ENCODE data around the gene NUPR1.
"Not testable (repeated sequence)": the region's sequence is repeated elsewhere in the genome, so short reads cannot be mapped to it uniquely, and the experiment has no call there.

Gene NUPR1

DNA sequence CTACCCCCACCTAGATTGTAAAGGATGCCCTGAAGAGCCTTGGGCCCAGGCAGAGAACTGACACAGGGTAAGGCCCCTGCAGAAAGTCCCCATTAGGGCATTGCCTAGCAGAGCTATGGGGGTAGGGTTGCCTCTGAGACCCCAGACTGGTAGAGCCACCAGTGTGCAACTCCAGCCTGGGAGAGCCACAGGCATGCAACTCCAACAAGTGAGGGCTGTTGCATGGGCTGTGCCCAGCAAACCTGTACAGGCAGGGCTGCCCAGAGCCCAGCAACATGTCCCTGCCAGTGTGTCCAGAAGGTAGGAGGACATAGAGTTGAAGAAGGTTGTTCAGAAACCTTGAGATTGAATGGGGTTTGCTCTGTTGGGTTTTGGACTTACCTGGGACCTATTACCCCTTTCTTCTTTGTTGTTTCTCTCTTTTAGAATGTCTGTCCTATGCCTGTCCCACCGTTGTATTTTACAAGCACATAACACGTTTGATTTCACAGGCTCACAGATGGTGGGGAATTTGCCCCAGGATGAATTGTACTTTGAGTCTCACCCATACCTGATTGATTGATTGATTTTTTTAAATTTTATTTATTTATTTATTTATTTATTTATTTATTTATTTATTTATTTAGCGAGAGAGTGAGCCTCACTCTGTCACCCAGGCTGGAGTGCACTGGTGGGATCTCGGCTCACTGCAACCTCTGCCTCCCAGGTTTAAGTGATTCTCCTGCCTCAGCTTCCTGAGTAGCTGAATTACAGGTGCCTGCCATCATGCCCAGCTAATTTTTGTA lies 31.4 kb upstream of the NUPR1 start:
- peaks cover under 1 to 5% of the 10 kb centered on the region in 2 donors for H3K36me3 ChIP-seq (ENCODE audit: control insufficient read depth in 2 of 2, insufficient read depth in 2 of 2, low read length in 2 of 2)

DNA sequence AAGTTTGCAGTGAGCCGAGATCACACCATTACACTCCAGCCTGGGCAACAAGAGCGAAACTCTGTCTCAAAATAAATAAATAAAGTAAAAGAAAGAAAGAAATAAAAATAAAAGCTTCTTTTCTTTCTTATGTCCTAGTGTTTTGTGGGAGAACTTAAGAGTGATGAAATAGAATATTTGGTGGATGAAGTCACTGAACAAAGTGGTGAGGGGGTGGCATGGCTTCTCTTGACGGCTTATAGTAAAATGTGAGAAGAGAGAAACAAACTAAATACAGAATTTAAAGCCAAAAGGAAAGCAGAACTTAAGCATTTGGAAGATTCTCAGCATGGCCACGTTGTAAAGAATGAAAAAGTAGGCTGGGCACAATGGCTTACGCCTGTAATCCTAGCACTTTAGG lies 30.2 kb upstream of the NUPR1 start:
- Histone ChIP-seq H3K27me3 (ENCODE audit: control insufficient read depth in 1 of 2, insufficient read depth in 2 of 2, low read length in 2 of 2) (no peaks in the 10 kb centered on the region), H3K36me3 (ENCODE audit: control insufficient read depth in 2 of 2, insufficient read depth in 2 of 2, low read length in 2 of 2) (peaks cover 0 to 2% of the 10 kb centered on the region in 2 donors), H3K9ac (ENCODE audit: low read length in 2 of 2) (no peak overlapping the region), H3K27ac (ENCODE audit: low read length) (no peak overlapping the region), H3K9me3 (ENCODE audit: control insufficient read depth in 2 of 2, low read length in 2 of 2) (peaks cover 0 to 4% of the 10 kb centered on the region in 2 donors), H3K4me3 (ENCODE audit: low read length in 2 of 2) (no peak overlapping the region), H3K4me1 (ENCODE audit: control insufficient read depth, insufficient read depth, low read length) (peaks cover 15% of the 10 kb centered on the region)

More for the DNA sequence above, 31.4 kb upstream of the NUPR1 start:
- Histone ChIP-seq H3K27ac (ENCODE audit: low read length) (no peak overlapping the region), H3K9me3 (ENCODE audit: control insufficient read depth in 2 of 2, low read length in 2 of 2) (peaks cover 0 to 4% of the 10 kb centered on the region in 2 donors), H3K9ac (ENCODE audit: low read length in 2 of 2) (no peak overlapping the region), H3K4me1 (ENCODE audit: control insufficient read depth, insufficient read depth, low read length) (peaks cover 18% of the 10 kb centered on the region), H3K4me3 (ENCODE audit: low read length in 2 of 2) (no peak overlapping the region), H3K27me3 (ENCODE audit: control insufficient read depth in 1 of 2, insufficient read depth in 2 of 2, low read length in 2 of 2) (no peaks in the 10 kb centered on the region)

DNA sequence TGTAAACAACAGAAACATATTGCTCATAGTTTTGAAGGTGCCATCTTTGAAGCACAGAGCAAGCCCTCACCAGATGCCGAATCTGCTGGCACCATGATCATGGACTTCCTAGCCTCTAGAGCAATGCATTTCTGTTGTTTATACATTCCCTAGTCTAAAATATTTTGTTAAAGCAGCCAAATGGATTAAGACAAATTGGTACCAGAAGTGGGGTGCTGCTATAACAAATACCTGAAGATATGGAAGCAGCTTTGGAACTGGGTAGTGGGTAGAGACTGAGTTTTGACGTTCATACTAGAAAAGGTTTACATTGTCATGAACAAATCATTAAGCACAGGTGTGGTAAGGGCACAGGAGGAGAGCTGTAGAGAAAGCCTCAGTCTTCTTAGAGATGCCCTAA lies 28.5 kb upstream of the NUPR1 start:
- peaks cover 0 to 4% of the 10 kb centered on the region in 2 donors for H3K9me3 ChIP-seq (ENCODE audit: control insufficient read depth in 2 of 2, low read length in 2 of 2)
- H3K4me1 ChIP-seq (ENCODE audit: control insufficient read depth, insufficient read depth, low read length), result peaks cover 1% of the 10 kb centered on the region
- H3K27ac ChIP-seq (ENCODE audit: low read length), result no peak overlapping the region
- H3K9ac ChIP-seq (ENCODE audit: low read length in 2 of 2), result no peak overlapping the region
- no peak overlapping the region for H3K4me3 ChIP-seq (ENCODE audit: low read length in 2 of 2)
- H3K27me3 ChIP-seq (ENCODE audit: control insufficient read depth in 1 of 2, insufficient read depth in 2 of 2, low read length in 2 of 2), result no peaks in the 10 kb centered on the region
- peaks cover 0 to 2% of the 10 kb centered on the region in 2 donors for H3K36me3 ChIP-seq (ENCODE audit: control insufficient read depth in 2 of 2, insufficient read depth in 2 of 2, low read length in 2 of 2)

DNA sequence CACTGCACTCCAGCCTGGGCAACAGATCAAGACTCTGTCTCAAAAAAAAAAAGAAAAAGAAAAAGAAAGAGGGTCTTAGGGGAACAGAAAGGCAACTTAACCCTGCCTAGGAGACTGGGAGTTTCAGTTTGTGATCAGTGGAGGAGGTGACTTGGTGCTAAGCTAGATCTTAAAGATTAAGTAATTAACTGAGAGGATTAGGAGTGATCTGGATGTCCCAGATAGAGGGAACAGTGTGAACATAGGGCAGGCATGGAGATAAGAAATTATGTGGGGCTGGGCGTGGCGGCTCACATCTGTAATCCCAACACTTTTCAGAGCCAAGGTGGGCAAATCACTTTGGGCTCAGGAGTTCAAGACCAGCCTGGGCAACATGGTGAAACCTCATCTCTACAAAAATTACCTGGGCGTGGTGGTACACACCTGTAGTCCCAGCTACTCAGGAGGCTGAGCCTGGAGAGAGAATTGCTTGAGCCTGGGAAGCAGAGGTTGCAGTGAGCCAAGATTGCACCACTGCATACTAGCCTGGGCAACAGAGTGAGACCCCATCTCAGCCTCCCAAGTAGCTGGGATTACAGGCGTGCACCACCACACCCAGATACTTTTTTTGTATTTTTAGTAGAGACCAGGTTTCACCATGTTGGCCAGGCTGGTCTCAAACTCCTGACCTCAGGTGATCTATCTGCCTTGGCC lies 27.6 kb upstream of the NUPR1 start:
- not testable (repeated sequence) for H3K4me1 ChIP-seq (ENCODE audit: control insufficient read depth, insufficient read depth, low read length); H3K9ac ChIP-seq (ENCODE audit: low read length in 2 of 2); H3K27me3 ChIP-seq (ENCODE audit: control insufficient read depth in 1 of 2, insufficient read depth in 2 of 2, low read length in 2 of 2); H3K4me3 ChIP-seq (ENCODE audit: low read length in 2 of 2); H3K36me3 ChIP-seq (ENCODE audit: control insufficient read depth in 2 of 2, insufficient read depth in 2 of 2, low read length in 2 of 2); H3K27ac ChIP-seq (ENCODE audit: low read length); H3K9me3 ChIP-seq (ENCODE audit: control insufficient read depth in 2 of 2, low read length in 2 of 2)

DNA sequence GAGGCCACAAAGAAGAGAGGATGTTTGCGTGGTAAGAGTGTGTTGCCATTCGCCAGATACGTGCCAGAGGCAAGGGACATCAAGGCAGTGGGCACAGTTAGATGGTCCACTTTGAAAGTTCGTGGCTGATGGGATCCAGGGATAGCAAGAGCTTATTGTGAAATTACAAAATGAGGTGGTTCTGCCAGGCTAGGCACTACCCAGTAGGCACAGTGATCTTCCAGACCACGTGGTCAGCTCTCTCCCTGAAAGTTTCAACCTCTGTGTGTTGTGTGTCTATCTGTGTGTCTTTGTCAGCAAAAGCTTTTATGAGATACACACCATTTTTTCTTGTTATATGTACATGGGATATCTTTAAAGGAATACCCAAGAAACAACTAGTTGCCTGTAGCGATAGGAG lies 24.4 kb upstream of the NUPR1 start:
- H3K4me3 ChIP-seq (ENCODE audit: low read length in 2 of 2), result no peak overlapping the region
- H3K9ac ChIP-seq (ENCODE audit: low read length in 2 of 2), result no peak overlapping the region
- no peak overlapping the region for H3K27ac ChIP-seq (ENCODE audit: low read length)
- no peaks in the 10 kb centered on the region for H3K4me1 ChIP-seq (ENCODE audit: control insufficient read depth, insufficient read depth, low read length)
- peaks cover 5 to 9% of the 10 kb centered on the region in 2 donors for H3K36me3 ChIP-seq (ENCODE audit: control insufficient read depth in 2 of 2, insufficient read depth in 2 of 2, low read length in 2 of 2)
- no peaks in the 10 kb centered on the region for H3K27me3 ChIP-seq (ENCODE audit: control insufficient read depth in 1 of 2, insufficient read depth in 2 of 2, low read length in 2 of 2)
- H3K9me3 ChIP-seq (ENCODE audit: control insufficient read depth in 2 of 2, low read length in 2 of 2), result peaks cover 0 to 4% of the 10 kb centered on the region in 2 donors

DNA sequence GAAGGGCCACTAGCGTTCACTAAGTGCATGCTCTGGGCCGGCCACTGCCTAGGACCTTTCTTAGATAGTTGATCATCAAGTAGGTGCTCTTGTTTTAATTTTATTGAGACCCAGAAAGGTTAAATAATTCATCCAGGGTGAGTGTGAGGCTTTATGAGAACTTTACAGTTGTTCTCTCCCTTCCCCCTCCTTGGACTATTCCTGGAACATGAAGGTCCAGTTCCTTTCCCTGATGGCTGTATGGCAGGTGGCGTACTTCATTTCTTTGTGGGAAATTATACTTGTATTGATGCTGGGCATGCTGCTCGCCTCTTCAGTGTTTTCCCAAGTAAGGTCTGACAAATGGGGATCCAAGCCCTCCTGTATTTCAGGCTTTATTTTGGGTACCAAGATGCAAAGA lies 23.4 kb upstream of the NUPR1 start:
- H3K9me3 ChIP-seq (ENCODE audit: control insufficient read depth in 2 of 2, low read length in 2 of 2), result peaks cover 0 to 1% of the 10 kb centered on the region in 2 donors
- H3K4me1 ChIP-seq (ENCODE audit: control insufficient read depth, insufficient read depth, low read length), result peaks cover 3% of the 10 kb centered on the region
- H3K9ac ChIP-seq (ENCODE audit: low read length in 2 of 2), result no peak overlapping the region
- peaks cover 10 to 14% of the 10 kb centered on the region in 2 donors for H3K36me3 ChIP-seq (ENCODE audit: control insufficient read depth in 2 of 2, insufficient read depth in 2 of 2, low read length in 2 of 2)
- no peak overlapping the region for H3K27ac ChIP-seq (ENCODE audit: low read length)
- H3K27me3 ChIP-seq (ENCODE audit: control insufficient read depth in 1 of 2, insufficient read depth in 2 of 2, low read length in 2 of 2), result no peaks in the 10 kb centered on the region
- H3K4me3 ChIP-seq (ENCODE audit: low read length in 2 of 2), result no peak overlapping the region

DNA sequence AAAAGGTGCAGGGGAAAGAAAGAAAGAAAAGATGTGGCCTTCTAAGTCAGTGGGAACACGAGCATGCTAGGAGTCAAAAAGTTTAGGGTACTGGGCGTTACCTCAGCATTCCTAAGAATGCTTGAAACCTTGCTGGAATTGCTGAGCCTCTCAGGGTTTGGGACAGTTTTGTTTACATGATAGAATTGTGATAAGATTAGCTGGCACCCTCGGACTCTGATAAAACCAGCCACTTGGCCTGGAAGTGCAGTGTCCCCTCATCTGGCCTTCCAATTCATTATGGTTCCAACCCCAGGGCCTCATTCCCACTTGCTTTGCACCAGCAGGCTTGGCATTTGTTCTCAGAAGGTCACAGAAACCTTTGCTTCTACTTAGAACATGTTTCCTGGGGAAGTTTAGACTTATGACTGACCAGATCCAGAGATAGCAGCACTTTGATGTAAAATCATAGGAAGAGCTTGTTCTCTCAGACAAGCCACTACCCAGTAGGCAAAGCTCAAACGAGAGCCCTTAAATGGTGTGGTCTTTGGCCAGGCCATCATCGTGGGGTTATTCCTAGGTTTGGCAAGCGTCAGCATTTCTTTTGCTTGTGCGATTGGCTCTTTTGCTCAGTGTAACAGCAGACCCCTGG lies 22.9 kb upstream of the NUPR1 start:
- Histone ChIP-seq H3K36me3 (ENCODE audit: control insufficient read depth in 2 of 2, insufficient read depth in 2 of 2, low read length in 2 of 2) (peaks cover 16 to 19% of the 10 kb centered on the region in 2 donors), H3K27ac (ENCODE audit: low read length) (no peak overlapping the region), H3K9me3 (ENCODE audit: control insufficient read depth in 2 of 2, low read length in 2 of 2) (no peaks in the 10 kb centered on the region), H3K9ac (ENCODE audit: low read length in 2 of 2) (no peak overlapping the region), H3K27me3 (ENCODE audit: control insufficient read depth in 1 of 2, insufficient read depth in 2 of 2, low read length in 2 of 2) (no peaks in the 10 kb centered on the region), H3K4me3 (ENCODE audit: low read length in 2 of 2) (no peak overlapping the region), H3K4me1 (ENCODE audit: control insufficient read depth, insufficient read depth, low read length) (peaks cover 3% of the 10 kb centered on the region)

DNA sequence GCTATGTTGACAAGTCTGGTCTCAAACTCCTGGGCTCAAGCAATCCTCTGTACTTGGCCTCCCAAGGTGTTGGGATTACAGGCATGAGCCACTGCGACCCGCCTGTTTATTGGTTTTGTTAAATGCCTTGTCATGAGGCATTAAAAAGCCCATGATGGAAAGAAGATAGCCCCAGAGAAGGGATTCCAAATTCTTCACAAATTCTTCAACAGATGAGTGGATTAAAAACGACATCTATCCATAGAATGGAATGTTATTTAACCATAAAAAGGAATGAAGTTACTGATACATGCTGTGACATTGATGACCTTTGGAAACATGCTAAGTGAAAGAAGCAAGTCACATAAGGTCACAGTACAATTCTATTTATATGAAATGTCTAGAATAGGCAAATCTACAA lies 19.7 kb upstream of the NUPR1 start:
- Histone ChIP-seq H3K36me3 (ENCODE audit: control insufficient read depth in 2 of 2, insufficient read depth in 2 of 2, low read length in 2 of 2) (peaks cover 16 to 19% of the 10 kb centered on the region in 2 donors), H3K9ac (ENCODE audit: low read length in 2 of 2) (no peak overlapping the region), H3K27ac (ENCODE audit: low read length) (no peak overlapping the region), H3K9me3 (ENCODE audit: control insufficient read depth in 2 of 2, low read length in 2 of 2) (no peaks in the 10 kb centered on the region), H3K4me3 (ENCODE audit: low read length in 2 of 2) (no peak overlapping the region), H3K4me1 (ENCODE audit: control insufficient read depth, insufficient read depth, low read length) (peaks cover 13% of the 10 kb centered on the region), H3K27me3 (ENCODE audit: control insufficient read depth in 1 of 2, insufficient read depth in 2 of 2, low read length in 2 of 2) (no peaks in the 10 kb centered on the region)

DNA sequence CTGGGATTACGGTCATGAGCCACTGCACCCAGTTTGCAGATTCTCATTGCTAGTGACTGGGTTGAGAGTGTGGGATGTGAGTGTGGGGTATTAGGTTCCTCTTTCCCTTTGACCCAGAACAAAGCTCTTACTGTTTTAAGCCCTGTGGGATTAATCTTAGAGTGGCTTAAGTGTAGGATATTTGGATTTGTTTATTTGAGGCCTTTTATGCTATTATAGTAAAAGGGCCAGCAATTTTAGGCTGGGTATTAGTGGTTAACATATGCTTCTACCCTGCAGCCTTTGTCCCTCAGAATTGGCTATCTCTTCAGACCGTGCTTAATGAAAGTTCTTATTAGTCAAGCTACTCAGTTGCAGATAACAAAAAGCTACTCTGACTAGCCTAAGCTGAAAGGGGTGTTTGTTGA lies 18.1 kb upstream of the NUPR1 start:
- Histone ChIP-seq H3K27ac (ENCODE audit: low read length) (no peak overlapping the region), H3K36me3 (ENCODE audit: control insufficient read depth in 2 of 2, insufficient read depth in 2 of 2, low read length in 2 of 2) (peaks cover 16 to 19% of the 10 kb centered on the region in 2 donors)

DNA sequence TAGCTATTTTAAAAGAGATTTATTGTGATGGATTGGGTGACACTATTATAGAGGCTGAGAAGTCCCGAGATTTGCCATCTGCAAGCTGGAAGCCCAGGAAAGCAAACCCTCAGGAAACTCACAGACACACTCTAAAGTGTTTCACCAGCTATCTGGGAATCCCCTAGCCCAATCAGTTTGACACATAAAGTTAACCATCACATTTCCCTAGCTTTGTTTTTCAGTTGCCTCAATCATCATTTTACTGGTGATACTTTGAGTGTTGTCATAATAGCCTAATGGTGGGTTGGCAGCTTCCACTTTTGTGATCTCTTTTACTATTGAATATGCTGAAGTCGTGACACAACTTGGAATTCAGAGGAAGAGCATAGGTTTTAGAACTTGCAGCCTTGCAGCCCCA lies 16.8 kb upstream of the NUPR1 start:
- Histone ChIP-seq H3K27ac (ENCODE audit: low read length) (no peak overlapping the region), H3K4me3 (ENCODE audit: low read length in 2 of 2) (no peak overlapping the region), H3K36me3 (ENCODE audit: control insufficient read depth in 2 of 2, insufficient read depth in 2 of 2, low read length in 2 of 2) (peaks cover 16 to 19% of the 10 kb centered on the region in 2 donors), H3K9me3 (ENCODE audit: control insufficient read depth in 2 of 2, low read length in 2 of 2) (no peaks in the 10 kb centered on the region), H3K27me3 (ENCODE audit: control insufficient read depth in 1 of 2, insufficient read depth in 2 of 2, low read length in 2 of 2) (no peaks in the 10 kb centered on the region), H3K4me1 (ENCODE audit: control insufficient read depth, insufficient read depth, low read length) (peaks cover 15% of the 10 kb centered on the region), H3K9ac (ENCODE audit: low read length in 2 of 2) (no peak overlapping the region)

More for the DNA sequence above, 18.1 kb upstream of the NUPR1 start:
- Histone ChIP-seq H3K27me3 (ENCODE audit: control insufficient read depth in 1 of 2, insufficient read depth in 2 of 2, low read length in 2 of 2) (no peaks in the 10 kb centered on the region), H3K4me3 (ENCODE audit: low read length in 2 of 2) (no peak overlapping the region), H3K9ac (ENCODE audit: low read length in 2 of 2) (no peak overlapping the region), H3K9me3 (ENCODE audit: control insufficient read depth in 2 of 2, low read length in 2 of 2) (no peaks in the 10 kb centered on the region), H3K4me1 (ENCODE audit: control insufficient read depth, insufficient read depth, low read length) (peaks cover 15% of the 10 kb centered on the region)

All from stomach smooth muscle (tissue), 2 donors.